ENCODE data around the gene SELPLG.
"Not testable (repeated sequence)": the region's sequence is repeated elsewhere in the genome, so short reads cannot be mapped to it uniquely, and the experiment has no call there.

The SELPLG gene

DNA sequence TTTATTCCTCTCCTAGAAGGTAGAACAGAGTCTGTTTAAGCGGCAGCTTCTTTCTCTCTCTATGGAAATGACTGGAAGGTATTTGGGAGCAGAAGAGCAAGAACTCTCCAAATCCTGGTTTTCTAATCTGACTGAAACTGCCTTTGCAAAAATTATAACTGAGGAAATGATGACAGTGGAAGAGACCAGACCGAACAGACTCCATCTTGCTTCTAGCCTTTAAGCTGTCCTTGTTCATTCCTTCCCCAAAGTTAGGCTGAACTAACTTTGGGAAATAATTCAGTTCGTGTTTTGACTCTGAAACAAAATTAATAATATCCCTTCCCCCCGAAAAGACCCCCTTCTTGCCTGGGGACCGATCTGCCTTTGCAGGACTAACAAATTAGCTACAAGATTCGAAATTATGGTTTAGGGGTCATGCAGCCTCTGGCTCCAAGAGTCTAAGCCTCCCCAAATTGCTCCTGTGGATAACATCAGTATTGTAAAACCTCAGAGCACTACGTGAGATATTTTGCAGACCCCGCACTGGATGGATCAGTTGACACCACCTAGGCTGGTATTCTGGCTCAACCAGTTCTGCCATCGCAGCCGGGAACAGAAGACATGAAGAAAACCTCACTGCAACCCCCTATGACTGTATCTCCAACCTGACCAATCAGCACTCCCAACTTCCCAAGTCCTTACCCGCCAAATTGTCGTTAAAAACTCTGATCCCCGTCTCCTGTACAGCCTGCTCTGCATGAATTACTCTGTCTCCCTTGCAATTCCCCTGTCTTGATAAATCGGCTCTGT, 14.1 kb downstream of the SELPLG start:
- no peak for DNase-seq (ENCODE audit: low read depth in 2 of 2)

- DNase-seq (ENCODE audit: low read depth in 2 of 2): not testable (repeated sequence)
These were observed 14.8 kb downstream of the SELPLG start for GRCh38 chr12:108618953-108619274.

- peak in 1 of 2 donors; percentile 57 for DNase-seq (ENCODE audit: low read depth in 2 of 2)
These were observed 15.4 kb downstream of the SELPLG start for GRCh38 chr12:108618079-108618952.

- peak; percentile 63 to 81 for DNase-seq (ENCODE audit: low read depth in 2 of 2)
These were observed 16.5 kb downstream of the SELPLG start for GRCh38 chr12:108616941-108617858.

DNA sequence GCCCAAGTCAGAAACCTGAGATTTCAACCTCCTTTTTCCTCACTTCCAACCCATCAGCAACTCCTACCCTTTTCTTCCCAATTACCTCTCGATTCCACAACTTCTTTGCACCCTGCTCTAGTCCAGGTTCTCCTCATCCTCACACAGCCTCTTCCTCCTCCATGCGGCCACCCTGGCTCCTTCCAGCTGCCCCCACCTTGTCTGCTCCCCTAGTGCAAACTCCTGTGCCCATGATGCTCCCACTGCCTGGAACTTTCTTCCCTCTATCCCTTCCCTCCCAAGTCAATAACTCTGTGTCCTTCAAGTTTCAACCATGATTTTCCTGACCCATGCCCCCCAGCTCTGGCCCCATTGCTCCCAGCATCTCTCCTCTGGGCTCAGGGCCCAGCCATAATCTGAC, 17.3 kb downstream of the SELPLG start:
- DNase-seq (ENCODE audit: low read depth in 2 of 2): no peak

- DNase-seq (ENCODE audit: low read depth in 2 of 2): no peak
These were observed 17.8 kb downstream of the SELPLG start for GRCh38 chr12:108615918-108616317.

- DNase-seq (ENCODE audit: low read depth in 2 of 2): no peak
These were observed 19.1 kb downstream of the SELPLG start for GRCh38 chr12:108614639-108615038.

- no peak for DNase-seq (ENCODE audit: low read depth in 2 of 2)
These were observed 19.7 kb downstream of the SELPLG start for GRCh38 chr12:108614041-108614440.

GRCh38 chr12:108613548-108613947, 20.1 kb downstream of the SELPLG start:
- DNase-seq (ENCODE audit: low read depth in 2 of 2): no peak

- no peak for DNase-seq (ENCODE audit: low read depth in 2 of 2)
These were observed 20.9 kb downstream of the SELPLG start for GRCh38 chr12:108612788-108613282.

GRCh38 chr12:108611884-108612415, 21.7 kb downstream of the SELPLG start:
- DNase-seq (ENCODE audit: low read depth in 2 of 2): peak; percentile 50 to 58

DNA sequence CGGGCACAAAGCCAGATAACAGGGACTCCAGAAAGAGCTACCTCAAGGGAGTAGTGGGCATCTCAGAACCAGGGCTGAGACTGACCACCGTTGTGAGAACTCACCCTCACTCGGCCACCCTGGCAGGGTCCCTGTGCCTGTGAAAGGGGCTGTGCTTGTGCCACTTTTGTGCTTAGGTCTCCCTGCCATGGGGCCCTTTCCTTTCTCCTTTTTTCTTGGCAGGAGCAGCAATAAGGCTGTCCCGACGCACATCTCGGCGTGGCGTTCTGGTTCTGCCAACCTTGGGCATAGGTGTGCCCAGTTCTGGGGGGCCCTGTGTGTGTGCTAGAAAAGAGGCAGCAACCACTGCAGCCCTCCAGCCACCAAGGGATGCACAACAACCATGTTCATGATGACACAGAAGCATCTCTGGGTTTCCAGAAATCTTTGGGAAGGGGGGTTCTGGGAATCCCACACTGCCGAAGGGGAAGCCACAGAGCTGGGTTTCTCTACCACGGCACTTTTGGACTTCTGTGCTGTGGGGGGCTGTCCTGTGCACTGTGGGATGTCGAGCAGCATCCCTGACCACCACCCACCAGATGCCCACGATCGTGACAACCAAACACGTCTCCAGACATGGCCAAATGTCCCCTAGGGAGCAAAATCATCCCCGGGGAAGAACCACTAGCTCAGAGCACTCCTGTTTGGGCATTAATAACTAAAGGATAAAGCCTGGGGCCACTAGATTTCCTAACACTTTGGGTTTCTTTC, 22.7 kb downstream of the SELPLG start:
- DNase-seq (ENCODE audit: low read depth in 2 of 2): no peak

GRCh38 chr12:108610336-108610815, 23.3 kb downstream of the SELPLG start:
- DNase-seq (ENCODE audit: low read depth in 2 of 2): no peak

GRCh38 chr12:108609537-108610335, 24.0 kb downstream of the SELPLG start:
- no peak for DNase-seq (ENCODE audit: low read depth in 2 of 2)

- DNase-seq (ENCODE audit: low read depth in 2 of 2): no peak
These were observed 25.1 kb downstream of the SELPLG start for GRCh38 chr12:108608616-108609015.

- no peak for DNase-seq (ENCODE audit: low read depth in 2 of 2)
These were observed 25.6 kb downstream of the SELPLG start for GRCh38 chr12:108607981-108608600.

- DNase-seq (ENCODE audit: low read depth in 2 of 2): no peak
These were observed 27.2 kb downstream of the SELPLG start for GRCh38 chr12:108606492-108606891.

DNA sequence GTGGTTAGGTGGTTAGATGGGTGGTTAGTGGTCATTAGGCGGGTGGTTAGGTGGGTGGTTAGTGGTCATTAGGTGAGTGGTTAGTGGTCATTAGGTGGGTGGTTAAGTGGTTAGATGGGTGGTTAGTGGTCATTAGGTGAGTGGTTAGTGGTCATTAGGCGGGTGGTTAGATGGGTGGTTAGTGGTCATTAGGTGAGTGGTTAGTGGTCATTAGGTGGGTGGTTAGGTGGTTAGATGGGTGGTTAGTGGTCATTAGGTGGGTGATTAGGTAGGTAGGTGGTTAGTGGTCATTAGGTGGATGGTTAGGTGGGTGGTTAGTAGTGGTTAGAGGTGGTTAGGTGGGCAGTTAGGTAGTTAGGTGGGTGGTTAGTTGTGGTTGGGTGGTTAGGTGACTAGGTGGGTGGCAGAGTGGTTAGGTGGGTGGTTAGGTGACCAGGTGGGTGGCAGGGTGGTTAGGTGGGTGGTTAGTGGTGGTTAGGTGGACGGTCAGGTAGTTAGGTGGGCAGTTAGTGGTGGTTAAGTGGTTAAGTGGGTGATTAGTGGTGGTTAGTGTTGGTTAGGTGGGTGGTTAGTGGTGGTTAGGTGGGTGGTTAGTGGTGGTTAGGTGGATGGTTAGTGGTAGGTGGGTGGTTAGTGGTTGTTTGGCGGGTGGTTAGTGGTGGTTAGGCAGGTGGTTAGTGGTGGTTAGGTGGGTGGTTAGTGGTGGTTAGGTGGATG, 27.8 kb downstream of the SELPLG start:
- DNase-seq (ENCODE audit: low read depth in 2 of 2): no peak

All from activated CD8-positive, alpha-beta memory T cell treated with anti-CD3 and anti-CD28 coated beads for 4 hours (primary cell).